Trophoblast cell (in vitro differentiated cells and primary cell): Measurements from ENCODE around the gene VCPKMT.

Experiments used
- DNase-seq, 2 donors: peaks; one replicate each; pipeline ENCODE4 v3.0.0-alpha.2; 2016
- H2AFZ ChIP-seq: 2 replicates; pipeline ENCODE4 v1.6.1; 2013; ENCODE audit warnings: low read length, moderate library complexity, mild to moderate bottlenecking; ENCODE audit not compliant: insufficient read depth, poor library complexity
- H2AK5ac ChIP-seq: 2 replicates; pipeline ENCODE4 v1.6.1; 2013; ENCODE audit warnings: mild to moderate bottlenecking, low read length
- H2BK120ac ChIP-seq: 2 replicates; pipeline ENCODE4 v1.6.1; 2013; ENCODE audit warnings: low read length, mild to moderate bottlenecking, moderate library complexity; ENCODE audit not compliant: insufficient read depth, poor library complexity
- H2BK12ac ChIP-seq: 2 replicates; pipeline ENCODE4 v1.6.1; 2013; ENCODE audit warnings: mild to moderate bottlenecking, low read length, moderate library complexity
- H2BK5ac ChIP-seq: 2 replicates; pipeline ENCODE4 v1.6.1; 2013; ENCODE audit warnings: low read length, low read depth, moderate library complexity, mild to moderate bottlenecking; ENCODE audit not compliant: poor library complexity
- H3K14ac ChIP-seq: 2 replicates; pipeline ENCODE4 v1.6.1; 2013; ENCODE audit warnings: mild to moderate bottlenecking, low read length
- H3K18ac ChIP-seq: 2 replicates; pipeline ENCODE4 v1.6.1; 2013; ENCODE audit warnings: mild to moderate bottlenecking, low read length
- H3K23ac ChIP-seq: 2 replicates; pipeline ENCODE4 v1.6.1; 2013; ENCODE audit warnings: low read length
- H3K27ac ChIP-seq: 2 replicates; pipeline ENCODE4 v1.5.1; 2013; ENCODE audit warnings: low read depth, mild to moderate bottlenecking, inconsistent platforms, low read length, moderate library complexity
- H3K27me3 ChIP-seq: 2 replicates; pipeline ENCODE4 v1.6.1; 2013; ENCODE audit warnings: inconsistent platforms, mild to moderate bottlenecking, low read length, moderate library complexity; ENCODE audit not compliant: insufficient read depth
- H3K36me3 ChIP-seq, 2 experiments: 1 replicate in 1 of 2; 2 replicates in 1 of 2; pipeline ENCODE4 v1.6.1; 2013; ENCODE audit warnings: low read length in 2 of 2, mild to moderate bottlenecking in 2 of 2, moderate library complexity in 1 of 2; ENCODE audit not compliant: insufficient read depth in 2 of 2, control insufficient read depth in 1 of 2
- H3K4ac ChIP-seq: 2 replicates; pipeline ENCODE4 v1.6.1; 2013; ENCODE audit warnings: low read depth, mild to moderate bottlenecking, low read length, moderate library complexity
- H3K4me1 ChIP-seq, 2 experiments: 1 replicate in 1 of 2; 2 replicates in 1 of 2; pipeline ENCODE4 v1.6.1; 2013; ENCODE audit warnings: low read length in 2 of 2, mild to moderate bottlenecking in 2 of 2, moderate library complexity in 1 of 2; ENCODE audit not compliant: insufficient read depth in 2 of 2, control insufficient read depth in 1 of 2
- H3K4me2 ChIP-seq: 2 replicates; pipeline ENCODE4 v1.6.1; 2013; ENCODE audit warnings: inconsistent platforms, mild to moderate bottlenecking, low read length, moderate library complexity
- H3K4me3 ChIP-seq: 2 replicates; pipeline ENCODE4 v1.5.1; 2013; ENCODE audit warnings: mild to moderate bottlenecking, low read depth, low read length, inconsistent platforms
- H3K79me1 ChIP-seq: one replicate; pipeline ENCODE4 v1.6.1; 2013; ENCODE audit warnings: low read length
- H3K79me2 ChIP-seq: 2 replicates; pipeline ENCODE4 v1.6.1; 2013; ENCODE audit warnings: low read length, mild to moderate bottlenecking; ENCODE audit not compliant: control insufficient read depth, insufficient read depth, poor library complexity
- H3K9ac ChIP-seq: 2 replicates; pipeline ENCODE4 v1.6.1; 2013; ENCODE audit warnings: mild to moderate bottlenecking, low read length
- H3K9me3 ChIP-seq: 2 replicates; pipeline ENCODE4 v1.6.1; 2013; ENCODE audit warnings: low read depth, mild to moderate bottlenecking, control low read depth, inconsistent platforms, low read length; ENCODE audit not compliant: insufficient read depth
- H4K12ac ChIP-seq: 2 replicates; pipeline ENCODE4 v1.6.1; 2013; ENCODE audit warnings: low read depth, mild to moderate bottlenecking, low read length, moderate library complexity
- H4K8ac ChIP-seq: 2 replicates; pipeline ENCODE4 v1.6.1; 2013; ENCODE audit warnings: low read depth, mild to moderate bottlenecking, low read length, moderate library complexity
- H4K91ac ChIP-seq: one replicate; pipeline ENCODE4 v1.6.1; 2013; ENCODE audit warnings: low read depth, mild to moderate bottlenecking, low read length, moderate library complexity
- WGBS: extraction: QIAGEN DNeasy Blood & Tissue Kit; methylation state at CpG from one replicate; pipeline ENCODE4 v1.1.7; 2013; ENCODE audit warnings: missing lambda C conversion rate; ENCODE audit not compliant: insufficient read length, insufficient coverage; ENCODE audit errors: extremely low coverage; 5-methylcytosine and 5-hydroxymethylcytosine counted together

Gene VCPKMT

DNA sequence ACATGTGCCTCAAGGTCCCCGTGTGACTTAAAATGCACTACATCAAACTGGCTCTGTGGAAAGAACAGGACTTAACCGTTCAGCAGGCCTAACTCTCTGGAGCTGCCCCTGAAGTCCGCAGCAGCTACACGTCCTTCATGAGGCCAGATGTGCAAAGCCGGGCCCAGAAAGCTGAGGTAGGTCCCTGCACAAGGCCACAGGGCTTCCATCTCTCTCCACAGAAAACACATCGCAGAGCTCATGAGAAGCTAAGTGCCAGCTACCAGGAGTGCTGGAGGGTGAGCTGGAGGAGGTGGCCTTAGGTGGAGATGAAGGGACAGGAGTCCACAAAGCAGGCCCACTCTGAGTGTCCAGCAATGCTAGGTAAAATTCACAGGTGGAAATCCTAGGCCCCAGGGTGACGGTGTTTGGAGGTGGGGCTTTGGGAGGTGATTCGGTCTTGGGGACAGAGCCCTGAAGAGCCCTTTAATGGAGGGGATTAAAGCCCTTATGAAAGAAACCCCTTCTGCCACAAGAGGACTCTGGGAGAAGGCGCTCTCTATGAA is 52.4 kb downstream of the VCPKMT start:
- no CpG with 5 or more reads among the region's 9 CpGs for WGBS
- H3K4me2 ChIP-seq = no peak overlapping the region
- H3K36me3 ChIP-seq = no peaks in the 10 kb centered on the region

DNA sequence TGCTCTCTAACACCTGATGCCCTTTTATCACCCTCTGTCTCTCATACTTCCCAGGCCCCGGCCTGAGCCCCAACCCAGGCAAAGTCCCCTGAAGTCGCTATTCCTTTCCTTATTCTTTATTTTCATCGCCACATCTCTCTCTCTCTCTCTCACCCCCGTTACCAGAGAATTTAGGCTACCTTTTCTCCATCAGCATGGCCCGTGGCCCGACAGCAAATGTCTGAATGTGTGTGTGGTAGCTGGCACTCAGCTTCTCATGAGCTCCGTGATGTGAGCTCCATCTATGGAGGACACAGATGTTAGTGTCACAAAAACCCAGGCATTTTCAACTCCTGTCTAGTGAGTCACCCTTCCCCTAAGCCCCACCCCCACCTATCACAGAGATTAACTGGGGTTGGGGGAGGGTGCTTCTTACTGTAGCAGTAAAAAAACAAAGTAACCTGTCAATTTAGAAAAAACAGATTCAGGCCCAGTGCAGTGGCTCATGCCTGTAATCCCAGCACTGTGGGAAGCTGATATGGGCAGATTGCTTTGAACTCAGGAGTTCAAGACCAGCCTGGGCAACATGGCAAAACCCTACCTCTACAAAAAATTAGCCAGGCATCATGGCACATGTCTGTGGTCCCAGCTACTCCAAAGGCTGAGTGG is 53.8 kb downstream of the VCPKMT start:
- H3K14ac ChIP-seq = peak overlapping the region; percentile 90
- peak overlapping the region; percentile 97 for H2BK5ac ChIP-seq
- peaks cover 37 to 41% of the 10 kb centered on the region in 2 experiments for H3K4me1 ChIP-seq
- no CpG with 5 or more reads among the region's 7 CpGs for WGBS
- no peak overlapping the region for H3K4me3 ChIP-seq
- H4K8ac ChIP-seq = peak overlapping the region; percentile 94
- H2AFZ ChIP-seq = peak overlapping the region; percentile 82
- H2AK5ac ChIP-seq = peak overlapping the region; percentile 99
- H3K79me2 ChIP-seq = peaks cover 13% of the 10 kb centered on the region
- H3K9me3 ChIP-seq = no peaks in the 10 kb centered on the region
- H3K23ac ChIP-seq = no peak overlapping the region
- peak overlapping the region; percentile 100 for H4K91ac ChIP-seq
- peak in 1 of 2 donors; percentile 35 for DNase-seq
- H3K36me3 ChIP-seq = no peaks in the 10 kb centered on the region
- peak overlapping the region; percentile 96 for H3K18ac ChIP-seq
- peak overlapping the region; percentile 99 for H2BK12ac ChIP-seq
- peaks cover 42% of the 10 kb centered on the region for H3K79me1 ChIP-seq
- H3K9ac ChIP-seq = no peak overlapping the region
- H4K12ac ChIP-seq = peak overlapping the region; percentile 63
- no peaks in the 10 kb centered on the region for H3K27me3 ChIP-seq
- H3K27ac ChIP-seq = peak overlapping the region; percentile 98
- peak overlapping the region; percentile 99 for H2BK120ac ChIP-seq
- no peak overlapping the region for H3K4me2 ChIP-seq
- H3K4ac ChIP-seq = peak overlapping the region; percentile 89

More for the DNA sequence above, 52.4 kb downstream of the VCPKMT start:
- peak overlapping the region; percentile 1 for H3K18ac ChIP-seq
- H4K8ac ChIP-seq = peak overlapping the region; percentile 3
- peak overlapping the region; percentile 39 for H2BK120ac ChIP-seq
- H4K91ac ChIP-seq = peak overlapping the region; percentile 84
- no peak overlapping the region for H4K12ac ChIP-seq
- peak overlapping the region; percentile 6 for H3K14ac ChIP-seq
- no peak for DNase-seq
- H3K4me3 ChIP-seq = no peak overlapping the region
- peak overlapping the region; percentile 14 for H2AK5ac ChIP-seq
- H3K79me1 ChIP-seq = peaks cover 42% of the 10 kb centered on the region
- H3K9me3 ChIP-seq = no peaks in the 10 kb centered on the region
- peaks cover 37 to 41% of the 10 kb centered on the region in 2 experiments for H3K4me1 ChIP-seq
- no peak overlapping the region for H3K27ac ChIP-seq
- H2BK5ac ChIP-seq = peak overlapping the region; percentile 35
- no peak overlapping the region for H3K23ac ChIP-seq
- no peaks in the 10 kb centered on the region for H3K27me3 ChIP-seq
- H2BK12ac ChIP-seq = peak overlapping the region; percentile 96
- peak overlapping the region; percentile 18 for H2AFZ ChIP-seq
- no peak overlapping the region for H3K9ac ChIP-seq
- peaks cover 13% of the 10 kb centered on the region for H3K79me2 ChIP-seq
- H3K4ac ChIP-seq = peak overlapping the region; percentile 16

DNA sequence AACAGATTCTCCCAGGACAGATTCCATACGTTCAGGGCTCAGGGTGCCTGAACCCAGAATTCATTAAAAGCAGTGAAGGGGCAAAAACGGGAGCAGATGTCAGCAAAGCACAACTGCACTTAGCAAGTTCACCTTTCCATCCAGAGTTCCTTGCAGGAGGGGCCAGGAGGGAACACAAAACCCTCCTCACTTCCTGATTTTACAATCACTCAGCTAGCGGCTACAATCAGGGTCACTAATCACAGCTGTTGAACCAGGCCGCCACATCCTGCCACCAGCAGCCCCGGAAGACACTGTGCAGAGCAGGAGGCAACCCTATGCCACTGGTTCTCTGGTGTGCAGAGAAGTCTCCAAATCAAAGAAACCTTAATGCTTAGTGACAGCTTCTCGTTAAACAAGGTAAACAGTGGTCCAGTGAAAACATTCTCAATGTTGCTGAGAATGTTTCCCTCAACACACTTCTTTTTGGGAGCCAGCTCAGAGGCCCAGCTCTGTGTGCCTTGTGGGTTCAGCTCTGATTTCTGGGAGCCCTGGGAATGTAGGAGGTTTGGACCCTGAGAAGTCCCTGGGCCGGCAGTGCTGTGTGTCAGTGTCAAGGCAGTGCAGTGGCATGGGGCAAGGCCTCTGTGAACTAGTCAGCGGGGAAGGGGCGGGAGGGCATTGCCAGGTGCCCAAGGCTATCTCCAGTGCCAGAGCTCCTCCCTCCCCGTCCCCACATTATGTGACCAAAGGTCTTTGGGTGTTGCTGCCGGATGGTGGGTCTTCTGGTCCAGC is 54.5 kb downstream of the VCPKMT start:
- Histone ChIP-seq H3K4me3 (no peak overlapping the region), H2BK5ac (peak overlapping the region; percentile 97), H3K14ac (peak overlapping the region; percentile 90), H3K36me3 (no peaks in the 10 kb centered on the region), H3K27ac (peak overlapping the region; percentile 98), H2BK120ac (peak overlapping the region; percentile 99), H3K27me3 (no peaks in the 10 kb centered on the region), H3K4ac (peak overlapping the region; percentile 75), H3K18ac (peak overlapping the region; percentile 96), H3K79me2 (peaks cover 13% of the 10 kb centered on the region), H3K79me1 (peaks cover 42% of the 10 kb centered on the region), H3K4me2 (no peak overlapping the region), H3K9me3 (no peaks in the 10 kb centered on the region), H3K23ac (no peak overlapping the region), H3K9ac (peak overlapping the region; percentile 6), H2BK12ac (peak overlapping the region; percentile 99), H3K4me1 (peaks cover 37 to 41% of the 10 kb centered on the region in 2 experiments), H4K91ac (peak overlapping the region; percentile 100), H4K8ac (peak overlapping the region; percentile 94), H2AFZ (peak overlapping the region; percentile 82), H4K12ac (peak overlapping the region; percentile 63), H2AK5ac (peak overlapping the region; percentile 99)
- no peak for DNase-seq
- WGBS = no CpG with 5 or more reads among the region's 11 CpGs

GRCh38 chr14:50060871-50061663 is 55.3 kb downstream of the VCPKMT start:
- no peaks in the 10 kb centered on the region for H3K27me3 ChIP-seq
- peak; percentile 48 to 76 for DNase-seq
- WGBS = no CpG with 5 or more reads among the region's 12 CpGs

More at GRCh38 chr14:50060871-50061663, 55.3 kb downstream of the VCPKMT start:
- Histone ChIP-seq H4K8ac (peak overlapping the region; percentile 94), H3K4me3 (no peak overlapping the region), H3K14ac (peak overlapping the region; percentile 92), H3K18ac (peak overlapping the region; percentile 96), H3K36me3 (no peaks in the 10 kb centered on the region), H3K9me3 (no peaks in the 10 kb centered on the region), H3K4ac (peak overlapping the region; percentile 73), H3K23ac (no peak overlapping the region), H3K27ac (peak overlapping the region; percentile 98), H3K79me2 (peaks cover 13% of the 10 kb centered on the region), H2AK5ac (peak overlapping the region; percentile 94), H2AFZ (peak overlapping the region; percentile 43), H3K4me1 (peaks cover 40 to 46% of the 10 kb centered on the region in 2 experiments), H2BK120ac (peak overlapping the region; percentile 99), H2BK12ac (peak overlapping the region; percentile 100), H2BK5ac (peak overlapping the region; percentile 97), H4K91ac (peak overlapping the region; percentile 100), H4K12ac (no peak overlapping the region), H3K9ac (peak overlapping the region; percentile 6), H3K4me2 (no peak overlapping the region), H3K79me1 (peaks cover 45% of the 10 kb centered on the region)
